HG03442 (cell line): Measurements from ENCODE around the gene RPUSD2.

Experiments
- ATAC-seq: cut with Tn5 transposase; IDR thresholded peaks from one replicate; pipeline ENCODE4 v1.9.1; 2021; ENCODE audit warnings: mild to moderate bottlenecking, moderate library complexity; ENCODE audit not compliant: unreplicated experiment

The RPUSD2 gene

DNA sequence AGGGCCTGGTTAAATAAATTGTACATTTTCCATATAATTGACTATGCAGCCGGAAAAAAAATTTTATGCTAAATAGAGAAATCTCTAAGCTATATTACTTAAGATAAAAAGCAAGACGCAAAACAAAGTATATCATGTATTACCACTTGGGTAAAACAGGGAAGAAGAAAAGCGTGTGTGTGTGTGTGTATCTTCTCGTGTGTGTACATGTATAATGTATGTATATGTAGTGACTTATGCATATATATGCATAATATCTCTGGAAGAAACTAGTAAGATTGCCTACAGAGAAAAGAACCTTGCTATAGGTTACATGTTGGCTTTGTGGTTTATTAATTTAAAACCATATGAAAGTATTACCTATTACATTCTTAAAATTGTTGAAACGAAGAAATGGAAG, 44.0 kb downstream of the RPUSD2 start:
- no peak for ATAC-seq

DNA sequence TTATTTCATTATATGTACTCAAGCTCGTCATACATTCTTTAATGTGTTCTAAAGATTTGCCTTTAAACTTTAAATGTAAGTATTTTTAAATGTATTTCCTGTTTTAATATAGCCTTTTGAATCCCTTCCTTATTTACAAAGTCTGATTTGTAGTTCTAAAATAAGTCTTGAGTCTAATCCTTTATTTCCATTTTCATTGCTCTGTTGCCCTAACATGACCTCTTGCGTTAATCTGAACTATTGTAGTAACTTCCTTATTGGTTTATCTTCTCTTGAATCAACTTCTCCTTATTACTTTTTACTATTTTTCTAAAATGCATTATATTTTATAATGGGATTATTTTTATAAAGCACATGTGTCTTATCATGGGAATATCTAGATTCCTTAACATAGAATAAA, 48.9 kb downstream of the RPUSD2 start:
- ATAC-seq, result no peak

DNA sequence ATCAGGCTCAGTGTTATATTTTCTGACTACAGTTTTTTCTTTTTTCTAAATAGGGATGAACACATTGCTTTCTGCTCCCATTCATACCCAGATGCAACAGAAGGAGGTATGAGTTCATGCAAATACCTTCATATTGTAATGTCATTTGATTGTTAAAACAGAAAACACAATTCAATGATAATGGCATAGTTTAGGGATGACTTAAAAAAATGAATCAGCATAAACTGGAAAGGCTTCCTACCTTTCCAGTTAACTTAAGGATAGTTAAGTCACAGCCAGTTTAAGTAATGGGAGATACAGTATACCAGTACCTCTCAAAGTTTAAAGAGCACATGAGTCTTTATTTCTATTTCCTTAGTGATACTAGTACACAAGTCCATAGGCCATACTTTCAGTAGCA, 49.8 kb downstream of the RPUSD2 start:
- no peak for ATAC-seq

DNA sequence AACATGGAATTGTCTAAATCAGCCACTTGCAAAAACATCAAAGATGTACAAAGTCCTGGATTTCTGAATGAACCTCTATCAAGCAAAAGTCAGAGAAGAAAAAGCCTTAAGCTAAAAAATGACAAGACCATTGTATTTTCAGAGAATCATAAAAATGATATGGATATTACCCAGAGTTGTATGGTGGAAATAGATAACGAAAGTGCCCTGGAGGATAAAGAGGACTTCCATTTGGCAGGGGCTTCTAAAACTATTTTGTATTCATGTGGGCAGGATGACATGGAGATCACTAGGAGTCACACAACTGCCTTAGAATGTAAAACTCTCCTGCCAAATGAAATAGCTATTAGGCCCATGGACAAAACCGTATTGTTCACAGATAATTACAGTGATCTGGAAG, 54.3 kb downstream of the RPUSD2 start:
- ATAC-seq, result no peak
